Measurements from ENCODE around the gene TESMIN.

- TF ChIP-seq, protein P1, sequence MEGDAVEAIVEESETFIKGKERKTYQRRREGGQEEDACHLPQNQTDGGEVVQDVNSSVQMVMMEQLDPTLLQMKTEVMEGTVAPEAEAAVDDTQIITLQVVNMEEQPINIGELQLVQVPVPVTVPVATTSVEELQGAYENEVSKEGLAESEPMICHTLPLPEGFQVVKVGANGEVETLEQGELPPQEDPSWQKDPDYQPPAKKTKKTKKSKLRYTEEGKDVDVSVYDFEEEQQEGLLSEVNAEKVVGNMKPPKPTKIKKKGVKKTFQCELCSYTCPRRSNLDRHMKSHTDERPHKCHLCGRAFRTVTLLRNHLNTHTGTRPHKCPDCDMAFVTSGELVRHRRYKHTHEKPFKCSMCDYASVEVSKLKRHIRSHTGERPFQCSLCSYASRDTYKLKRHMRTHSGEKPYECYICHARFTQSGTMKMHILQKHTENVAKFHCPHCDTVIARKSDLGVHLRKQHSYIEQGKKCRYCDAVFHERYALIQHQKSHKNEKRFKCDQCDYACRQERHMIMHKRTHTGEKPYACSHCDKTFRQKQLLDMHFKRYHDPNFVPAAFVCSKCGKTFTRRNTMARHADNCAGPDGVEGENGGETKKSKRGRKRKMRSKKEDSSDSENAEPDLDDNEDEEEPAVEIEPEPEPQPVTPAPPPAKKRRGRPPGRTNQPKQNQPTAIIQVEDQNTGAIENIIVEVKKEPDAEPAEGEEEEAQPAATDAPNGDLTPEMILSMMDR (IDR thresholded peaks at IDR 0.05): no peak
- TF ChIP-seq POLR2A (IDR thresholded peaks at IDR 0.05): no peak
These were observed 46.4 kb downstream of the TESMIN start for GRCh38 chr11:68704887-68705286.
